ENCODE measurements around the gene ARRDC4.

ARRDC4 gene

DNA sequence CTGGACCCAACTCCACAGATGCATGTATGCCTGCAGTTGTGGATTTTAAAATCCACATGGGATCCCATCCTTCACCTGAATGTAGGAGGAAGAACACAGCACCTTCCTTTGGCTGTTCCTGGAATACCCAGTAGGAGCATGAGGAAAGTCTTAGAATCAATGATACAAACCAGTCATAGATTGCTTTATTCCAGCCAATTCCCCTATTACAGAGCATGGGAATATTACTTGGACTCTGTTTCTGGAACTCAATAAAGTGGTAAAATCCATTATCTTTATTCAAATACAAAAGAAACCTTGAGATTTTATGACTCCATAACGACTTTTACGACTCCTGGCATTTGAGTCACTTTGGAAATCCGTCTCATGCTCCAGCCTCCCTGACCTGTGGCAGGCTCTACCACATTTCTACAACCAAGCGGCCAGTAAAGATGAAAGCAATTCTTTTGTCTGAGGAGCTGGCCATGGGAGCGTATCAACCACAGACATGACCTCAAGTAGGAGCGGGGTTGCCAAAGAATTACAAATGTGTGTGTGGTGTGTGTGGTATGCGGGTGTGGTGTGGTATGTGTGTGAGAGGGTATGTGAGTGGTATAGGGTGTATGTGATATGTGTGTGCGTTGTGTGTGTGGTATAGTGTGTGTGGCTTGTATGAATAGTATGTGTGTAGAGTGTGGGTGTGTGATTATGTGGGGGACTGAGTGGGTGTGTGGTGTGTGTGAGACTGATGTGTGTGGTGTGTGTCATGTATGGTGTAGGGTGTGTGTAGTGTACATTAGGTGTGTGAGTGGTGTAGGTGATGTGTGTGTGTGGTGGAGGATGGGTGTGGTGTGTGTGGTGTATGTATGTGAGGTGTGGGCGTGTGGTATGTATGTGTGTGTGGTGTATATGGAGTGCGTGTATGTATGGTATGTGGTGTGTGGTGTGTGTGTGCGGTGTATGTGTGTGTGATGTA is 40.0 kb downstream of the ARRDC4 start:
- H3K4me3 ChIP-seq (ENCODE audit: low read depth, low read length) = no peak overlapping the region
- TF ChIP-seq, protein P1, sequence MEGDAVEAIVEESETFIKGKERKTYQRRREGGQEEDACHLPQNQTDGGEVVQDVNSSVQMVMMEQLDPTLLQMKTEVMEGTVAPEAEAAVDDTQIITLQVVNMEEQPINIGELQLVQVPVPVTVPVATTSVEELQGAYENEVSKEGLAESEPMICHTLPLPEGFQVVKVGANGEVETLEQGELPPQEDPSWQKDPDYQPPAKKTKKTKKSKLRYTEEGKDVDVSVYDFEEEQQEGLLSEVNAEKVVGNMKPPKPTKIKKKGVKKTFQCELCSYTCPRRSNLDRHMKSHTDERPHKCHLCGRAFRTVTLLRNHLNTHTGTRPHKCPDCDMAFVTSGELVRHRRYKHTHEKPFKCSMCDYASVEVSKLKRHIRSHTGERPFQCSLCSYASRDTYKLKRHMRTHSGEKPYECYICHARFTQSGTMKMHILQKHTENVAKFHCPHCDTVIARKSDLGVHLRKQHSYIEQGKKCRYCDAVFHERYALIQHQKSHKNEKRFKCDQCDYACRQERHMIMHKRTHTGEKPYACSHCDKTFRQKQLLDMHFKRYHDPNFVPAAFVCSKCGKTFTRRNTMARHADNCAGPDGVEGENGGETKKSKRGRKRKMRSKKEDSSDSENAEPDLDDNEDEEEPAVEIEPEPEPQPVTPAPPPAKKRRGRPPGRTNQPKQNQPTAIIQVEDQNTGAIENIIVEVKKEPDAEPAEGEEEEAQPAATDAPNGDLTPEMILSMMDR (IDR thresholded peaks at IDR 0.05; ENCODE audit: low read depth, low read length) = no peak
- in situ Hi-C loops (cut with HindIII; ENCODE audit: low sequenced_read_pairs) = no loop called here
- DNase-seq (ENCODE audit: low read depth, low spot score) = peak; percentile 7

DNA sequence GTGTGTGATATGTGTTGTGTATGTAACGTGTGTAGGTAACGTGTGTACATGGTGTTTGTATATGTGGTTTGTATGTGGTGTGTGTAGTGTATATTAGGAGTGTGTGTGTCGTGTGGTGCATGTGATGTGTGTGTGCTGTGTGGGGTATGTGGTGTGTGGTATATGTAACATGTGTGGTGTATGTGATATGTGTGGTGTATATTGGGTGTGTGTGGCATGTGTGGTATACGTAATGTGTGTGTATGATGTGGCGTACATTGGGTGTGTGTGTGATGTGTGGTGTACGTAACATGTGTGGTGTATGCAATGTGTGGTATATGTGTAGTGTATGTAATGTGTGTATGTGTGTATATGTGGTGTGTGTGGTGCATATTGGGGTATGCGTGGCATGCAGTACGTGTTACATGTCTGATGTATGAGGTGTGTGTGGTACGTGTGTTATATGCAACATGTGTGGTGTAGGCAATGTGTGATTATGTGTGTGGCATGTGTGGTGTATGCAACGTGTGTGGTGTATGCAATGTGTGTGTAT is 41.2 kb downstream of the ARRDC4 start:
- TF ChIP-seq, protein P1 (IDR thresholded peaks at IDR 0.05; ENCODE audit: low read depth, low read length) = no peak
- in situ Hi-C loops (cut with HindIII; ENCODE audit: low sequenced_read_pairs) = no loop called here
- H3K4me3 ChIP-seq (ENCODE audit: low read depth, low read length) = no peak overlapping the region
- no peak for DNase-seq (ENCODE audit: low read depth, low spot score)

DNA sequence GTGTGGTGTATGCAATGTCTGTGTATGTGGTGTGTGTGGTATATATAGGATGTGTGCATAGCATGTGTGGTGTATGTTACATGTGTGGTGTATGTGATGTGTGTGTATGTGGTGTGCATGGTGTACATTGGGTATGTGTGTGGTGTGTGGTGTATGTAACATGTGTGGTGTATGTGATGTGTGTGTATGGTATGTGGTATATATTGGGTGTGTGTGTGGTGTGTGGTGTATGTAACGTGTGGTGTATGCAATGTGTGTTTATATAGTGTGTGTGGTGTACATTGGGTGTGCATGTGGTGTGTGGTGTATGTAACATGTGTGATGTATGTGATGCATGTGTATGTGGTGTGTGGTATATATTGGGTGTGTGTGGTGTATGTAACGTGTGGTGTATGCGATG is 41.9 kb downstream of the ARRDC4 start:
- no peak overlapping the region for H3K4me3 ChIP-seq (ENCODE audit: low read depth, low read length)
- TF ChIP-seq, protein P1 (IDR thresholded peaks at IDR 0.05; ENCODE audit: low read depth, low read length) = no peak
- in situ Hi-C loops (cut with HindIII; ENCODE audit: low sequenced_read_pairs) = no loop called here

DNA sequence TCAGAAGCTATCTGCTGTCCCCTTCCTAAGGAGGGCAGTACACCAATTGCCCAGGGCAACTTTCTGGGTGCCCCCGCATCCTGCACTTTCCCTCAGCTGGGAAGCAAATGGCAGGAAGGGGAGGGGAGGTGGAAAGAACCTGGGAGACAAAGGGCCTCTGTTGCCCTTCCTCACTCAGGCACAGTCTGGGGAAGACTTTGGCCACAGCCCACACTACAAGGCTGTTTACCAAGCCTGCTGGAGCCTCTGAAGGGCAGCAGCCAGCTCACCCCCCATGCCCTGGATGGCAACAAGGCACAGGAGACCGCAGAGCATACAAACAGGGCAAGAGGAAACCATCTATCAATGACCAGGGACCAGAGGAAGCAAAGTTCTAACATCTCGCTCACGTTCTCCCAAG is 42.4 kb downstream of the ARRDC4 start:
- TF ChIP-seq, protein P1 (IDR thresholded peaks at IDR 0.05; ENCODE audit: low read depth, low read length) = no peak
- DNase-seq (ENCODE audit: low read depth, low spot score) = no peak
- H3K4me3 ChIP-seq (ENCODE audit: low read depth, low read length) = no peak overlapping the region
- in situ Hi-C loops (cut with HindIII; ENCODE audit: low sequenced_read_pairs) = no loop called here

More for the DNA sequence above, 41.9 kb downstream of the ARRDC4 start:
- DNase-seq (ENCODE audit: low read depth, low spot score) = no peak

DNA sequence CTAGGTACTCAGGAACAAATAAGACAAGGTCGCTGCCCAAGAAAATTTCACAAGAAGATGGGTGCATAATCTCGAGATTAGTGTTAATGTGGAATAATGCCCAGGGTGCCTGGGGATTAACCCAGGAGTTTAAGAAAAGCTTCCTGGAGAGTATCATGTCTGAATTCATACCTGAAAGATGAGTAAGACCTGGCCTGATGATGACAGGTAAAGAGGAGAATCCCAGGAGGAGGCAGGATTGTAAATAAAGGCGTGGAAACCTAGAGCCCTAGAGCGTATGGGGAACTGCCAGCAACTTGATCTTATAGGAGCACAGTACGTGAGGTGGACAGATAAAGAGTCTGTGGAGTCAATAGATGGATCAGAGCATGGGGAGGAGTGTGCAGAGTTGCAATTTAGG is 43.0 kb downstream of the ARRDC4 start:
- TF ChIP-seq, protein P1 (IDR thresholded peaks at IDR 0.05; ENCODE audit: low read depth, low read length) = no peak
- in situ Hi-C loops (cut with HindIII; ENCODE audit: low sequenced_read_pairs) = no loop called here
- DNase-seq (ENCODE audit: low read depth, low spot score) = no peak
- no peak overlapping the region for H3K4me3 ChIP-seq (ENCODE audit: low read depth, low read length)

DNA sequence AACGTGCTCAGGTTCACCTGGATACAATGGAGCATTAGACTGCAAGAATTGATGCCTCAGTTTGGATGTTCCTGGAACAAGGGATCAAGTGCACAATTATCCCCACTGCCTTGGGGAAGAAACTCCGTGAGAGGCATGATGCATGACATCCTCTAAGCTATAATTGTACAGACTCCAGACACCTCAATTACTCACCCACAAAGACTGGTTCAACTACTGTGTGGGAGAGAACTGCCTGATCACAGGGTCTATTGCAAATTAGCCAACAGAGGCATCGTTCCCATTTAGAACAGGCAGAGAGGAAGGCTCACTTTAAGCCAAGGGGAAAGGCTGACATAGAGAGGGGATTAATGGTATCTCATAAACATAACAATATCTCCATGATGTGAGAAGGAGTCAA is 43.5 kb downstream of the ARRDC4 start:
- TF ChIP-seq, protein P1 (IDR thresholded peaks at IDR 0.05; ENCODE audit: low read depth, low read length) = no peak
- no peak for DNase-seq (ENCODE audit: low read depth, low spot score)
- H3K4me3 ChIP-seq (ENCODE audit: low read depth, low read length) = no peak overlapping the region
- in situ Hi-C loops (cut with HindIII; ENCODE audit: low sequenced_read_pairs) = no loop called here
